ENCODE data around the gene CDK5RAP3.

GRCh38 chr17:47934856-47935255, 36.1 kb upstream of the CDK5RAP3 start:
- TF ChIP-seq REST (IDR thresholded peaks at IDR 0.05) (no peak), CEBPB (IDR thresholded peaks at IDR 0.05) (no peak), CTCF (IDR thresholded peaks at IDR 0.05) (no peak), SMC3 (IDR thresholded peaks at IDR 0.05) (no peak), NFE2L2 (conservative IDR thresholded peaks at IDR 0.05; ENCODE audit: low read length) (no peak), SREBF2 (IDR thresholded peaks at IDR 0.05) (no peak), MAZ (IDR thresholded peaks at IDR 0.05; ENCODE audit: borderline replicate concordance, low read depth, low read length) (no peak), RARB (CRISPR knock-in tag; IDR thresholded peaks at IDR 0.05) (no peak), PHF8 (IDR thresholded peaks at IDR 0.05; ENCODE audit: borderline replicate concordance, low read depth) (no peak), EP300 (IDR thresholded peaks at IDR 0.05) (no peak), ZFP36 (IDR thresholded peaks at IDR 0.05; ENCODE audit: borderline replicate concordance, partially characterized antibody) (no peak), MAX (IDR thresholded peaks at IDR 0.05) (no peak), POLR2A (IDR thresholded peaks at IDR 0.05; ENCODE audit: low read length) (no peak)
